Dedifferentiated amniotic fluid mesenchymal stem cell (primary cell): Measurements from ENCODE around the gene HOMER2.

Experiments used
- DNase-seq: peaks from one replicate; pipeline ENCODE4 v3.0.0-alpha.2; 2016; ENCODE audit errors: extremely low spot score

Gene HOMER2

DNA sequence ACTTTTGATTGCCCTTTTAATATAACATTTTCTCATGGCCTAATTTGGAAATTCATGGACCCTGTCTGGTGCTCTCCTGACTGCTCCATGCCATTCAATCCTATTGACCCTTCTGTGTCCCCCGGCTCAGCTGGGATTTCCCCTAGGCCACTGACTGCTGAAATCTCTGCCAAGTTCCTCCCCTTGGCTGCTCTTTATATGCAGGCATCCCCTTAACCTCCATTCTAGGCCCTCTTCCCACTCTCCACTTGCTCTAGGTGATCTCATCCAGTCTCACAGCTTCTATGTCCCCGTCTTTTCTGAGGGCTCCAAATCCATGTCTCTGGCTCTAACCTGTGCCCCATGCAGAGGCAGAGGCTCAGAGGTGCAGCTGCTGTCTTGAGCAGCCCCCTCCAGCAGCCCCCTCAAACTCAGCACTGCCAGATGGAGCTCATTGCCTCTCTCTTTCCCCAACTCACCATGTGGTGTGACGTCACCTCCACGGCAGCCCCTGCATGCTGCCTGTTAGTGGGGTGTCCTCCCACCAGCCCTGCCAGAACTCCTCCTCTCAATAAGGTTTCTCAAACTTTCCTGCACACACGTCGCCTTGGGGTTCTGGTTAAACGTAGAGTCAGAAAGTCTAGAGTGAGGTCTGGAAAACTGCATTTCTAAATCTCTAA lies 153.2 kb downstream of the HOMER2 start:
- no peak for DNase-seq
